GM23338 (cell line): ENCODE data around the gene NEB. TPM values are rescaled to one million over a fixed set of nuclear protein-coding genes. Genes with fewer than 3 reads are reported as not detected.

ENCODE experiments used
- ATAC-seq: fragments of 200-7000 bp; cut with Tn5 transposase; 3 replicates; pipeline ENCODE4 v1.9.1; 2020
- DNase-seq: peaks from one replicate; pipeline ENCODE4 v3.0.0-alpha.2; 2015; ENCODE audit warnings: low spot score
- H2AFZ ChIP-seq: fragments of 200-600 bp; sonication (generic); 2 replicates; pipeline ENCODE4 v1.8.0; 2016; ENCODE audit warnings: antibody characterized with exemption, mild to moderate bottlenecking, moderate library complexity
- H3F3A ChIP-seq: fragments of 200-600 bp; sonication (generic); replicated peaks from 2 replicates; pipeline ENCODE4 v1.8.0; 2017; ENCODE audit warnings: antibody characterized with exemption, mixed run types, low read depth
- H3K27ac ChIP-seq: fragments of 200-600 bp; sonication (generic); 2 replicates; pipeline ENCODE4 v1.6.1; 2016; ENCODE audit warnings: low read depth
- H3K27me3 ChIP-seq: fragments of 200-600 bp; sonication (generic); 2 replicates; pipeline ENCODE4 v1.8.0; 2016; ENCODE audit warnings: mild to moderate bottlenecking, mixed run types, moderate library complexity; ENCODE audit not compliant: insufficient read depth
- H3K36me3 ChIP-seq: fragments of 200-600 bp; sonication (generic); 2 replicates; pipeline ENCODE4 v1.8.0; 2016; ENCODE audit warnings: mild to moderate bottlenecking; ENCODE audit not compliant: insufficient read depth
- H3K4me1 ChIP-seq: fragments of 200-600 bp; sonication (generic); 2 replicates; pipeline ENCODE4 v1.8.0; 2016; ENCODE audit warnings: mild to moderate bottlenecking, moderate library complexity; ENCODE audit not compliant: insufficient read depth
- H3K4me2 ChIP-seq: fragments of 200-600 bp; sonication (generic); 2 replicates; pipeline ENCODE4 v1.7.1; 2017; ENCODE audit warnings: mixed run types
- H3K4me3 ChIP-seq: fragments of 200-600 bp; sonication (generic); 2 replicates; pipeline ENCODE4 v1.6.1; 2016; ENCODE audit warnings: mixed run types
- H3K79me2 ChIP-seq: fragments of 200-600 bp; sonication (generic); replicated peaks from 2 replicates; pipeline ENCODE4 v1.8.0; 2017; ENCODE audit warnings: mild to moderate bottlenecking; ENCODE audit not compliant: insufficient read depth
- H3K9me2 ChIP-seq: fragments of 200-600 bp; sonication (generic); 2 replicates; pipeline ENCODE4 v1.8.0; 2017; ENCODE audit not compliant: insufficient read depth
- H4K20me1 ChIP-seq: fragments of 200-600 bp; sonication (generic); replicated peaks from 2 replicates; pipeline ENCODE4 v1.8.0; 2017; ENCODE audit warnings: mild to moderate bottlenecking; ENCODE audit not compliant: insufficient read depth
- H3K27ac Mint-ChIP-seq: 2 replicates; pipeline ENCODE4 v1.8.0; 2020; ENCODE audit warnings: inconsistent platforms, mild to moderate bottlenecking, moderate library complexity, mixed read lengths
- H3K27me3 Mint-ChIP-seq: 3 replicates; pipeline ENCODE4 v1.8.0; 2022; ENCODE audit warnings: low read depth, mild to moderate bottlenecking, moderate library complexity, mixed read lengths, inconsistent platforms; ENCODE audit not compliant: insufficient read depth, poor library complexity
- H3K36me3 Mint-ChIP-seq: 3 replicates; pipeline ENCODE4 v1.8.0; 2021; ENCODE audit warnings: low read depth, mild to moderate bottlenecking, inconsistent platforms, moderate library complexity, mixed read lengths
- H3K4me1 Mint-ChIP-seq: 3 replicates; pipeline ENCODE4 v1.8.0; 2020; ENCODE audit warnings: mild to moderate bottlenecking, inconsistent platforms, mixed read lengths
- H3K4me3 Mint-ChIP-seq: 3 replicates; pipeline ENCODE4 v1.8.0; 2021; ENCODE audit warnings: moderate library complexity, mild to moderate bottlenecking, inconsistent platforms, mixed read lengths
- H3K9me3 Mint-ChIP-seq: 3 replicates; pipeline ENCODE4 v1.8.0; 2020; ENCODE audit warnings: moderate library complexity, mild to moderate bottlenecking, inconsistent platforms, mixed read lengths
- CREB1 ChIP-seq: fragments of 250-450 bp; sonication (Bioruptor Pico); IDR thresholded peaks from 2 replicates; pipeline ENCODE4 v1.5.0; 2020; ENCODE audit warnings: low read depth, mild to moderate bottlenecking, moderate library complexity
- EZH2 ChIP-seq: fragments of 200-600 bp; sonication (generic); IDR thresholded peaks from one replicate; pipeline ENCODE4 v1.8.0; 2017; ENCODE audit warnings: antibody characterized with exemption, mild to moderate bottlenecking, low read depth; ENCODE audit not compliant: unreplicated experiment
- EZH2phosphoT487 ChIP-seq: fragments of 200-600 bp; sonication (generic); IDR thresholded peaks from one replicate; pipeline ENCODE4 v1.8.1; 2018; ENCODE audit warnings: antibody characterized with exemption; ENCODE audit not compliant: unreplicated experiment
- JUNB ChIP-seq: IDR thresholded peaks from one replicate; pipeline ENCODE4 v1.6.1; 2016; ENCODE audit warnings: antibody characterized with exemption; ENCODE audit not compliant: unreplicated experiment
- NANOG ChIP-seq: IDR thresholded peaks from 2 replicates; pipeline ENCODE4 v1.6.1; 2016; ENCODE audit warnings: antibody characterized with exemption, borderline replicate concordance
- POLR2AphosphoS5 ChIP-seq: IDR thresholded peaks from 2 replicates; pipeline ENCODE4 v1.6.1; 2016; ENCODE audit warnings: antibody characterized with exemption, low read depth
- STAT1 ChIP-seq: IDR thresholded peaks from one replicate; pipeline ENCODE4 v1.6.1; 2016; ENCODE audit warnings: antibody characterized with exemption; ENCODE audit not compliant: unreplicated experiment
- ZNF114 ChIP-seq: fragments of 250-450 bp; sonication (Bioruptor Pico); IDR thresholded peaks from 2 replicates; pipeline ENCODE4 v1.5.0; 2020; ENCODE audit warnings: mild to moderate bottlenecking, moderate library complexity
- polyA plus RNA-seq: library from polyadenylated mRNA; unstranded; fragments of >200 nt; fragmentation: Nextera tagmentation; extraction: Ambion mirVana; gene quantifications from 2 replicates; pipeline ENCODE4 v1.2.1, GENCODE V29; 2016
- total RNA-seq: library from RNA; depleted of rRNA; stranded (reverse); fragments of >200 nt; shearing (Covaris generic); gene quantifications from 2 replicates; pipeline ENCODE4 v1.2.3, GENCODE V29; 2014
- TF ChIP-seq, protein P1 (sequence below): IDR thresholded peaks from one replicate; pipeline ENCODE4 v1.6.1; 2018; ENCODE audit warnings: antibody characterized with exemption; ENCODE audit not compliant: unreplicated experiment
- TF ChIP-seq, protein P2 (sequence below), 2 experiments: fragments of 200-600 bp in 1 of 2; sonication (generic) in 1 of 2; conservative IDR thresholded peaks; 2 replicates each; pipeline versions ENCODE4 v1.5.1 to v1.6.1; 2016 to 2017; ENCODE audit warnings: antibody characterized with exemption in 2 of 2, low read depth in 2 of 2, mild to moderate bottlenecking in 2 of 2, moderate library complexity in 1 of 2
- TF ChIP-seq, protein P3 (sequence below): fragments of 250-450 bp; sonication (Bioruptor Pico); IDR thresholded peaks from 2 replicates; pipeline ENCODE4 v1.5.0; 2020; ENCODE audit warnings: mild to moderate bottlenecking, moderate library complexity
- TF ChIP-seq, protein P4 (sequence below): IDR thresholded peaks from 2 replicates; pipeline ENCODE4 v1.6.1; 2016; ENCODE audit warnings: antibody characterized with exemption

NEB gene
- total and polyA plus RNA-seq, 2 experiments from 2014 or later, result 6.2 to 13.7 TPM

DNA sequence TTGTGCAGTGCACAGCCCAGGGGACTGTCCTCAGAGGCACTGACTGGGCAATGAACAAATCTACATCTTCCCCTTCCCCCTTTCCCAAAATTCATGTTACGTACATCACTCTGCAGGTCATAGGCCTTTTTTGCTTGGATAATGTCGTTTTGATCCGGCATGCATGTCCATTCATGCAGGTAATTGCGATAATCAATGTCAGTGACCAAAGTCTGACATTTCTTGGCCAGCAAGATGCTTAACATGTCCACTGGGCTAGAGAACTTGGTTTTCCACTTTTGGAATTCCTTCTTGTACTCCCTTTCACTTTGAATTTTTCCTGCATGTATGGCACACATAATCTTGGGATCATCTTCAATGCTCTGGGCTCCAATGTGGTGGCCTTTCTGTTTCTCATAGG lies 124.6 kb downstream of the NEB start:
- Mint-ChIP-seq H3K27ac (no peak overlapping the region), H3K9me3 (no peaks in the 10 kb centered on the region), H3K36me3 (no peaks in the 10 kb centered on the region), H3K27me3 (no peaks in the 10 kb centered on the region), H3K4me3 (no peak overlapping the region), H3K4me1 (no peaks in the 10 kb centered on the region)
- H3K79me2 ChIP-seq, result no peaks in the 10 kb centered on the region
- TF ChIP-seq EZH2phosphoT487, result no peak
- TF ChIP-seq, protein P1, sequence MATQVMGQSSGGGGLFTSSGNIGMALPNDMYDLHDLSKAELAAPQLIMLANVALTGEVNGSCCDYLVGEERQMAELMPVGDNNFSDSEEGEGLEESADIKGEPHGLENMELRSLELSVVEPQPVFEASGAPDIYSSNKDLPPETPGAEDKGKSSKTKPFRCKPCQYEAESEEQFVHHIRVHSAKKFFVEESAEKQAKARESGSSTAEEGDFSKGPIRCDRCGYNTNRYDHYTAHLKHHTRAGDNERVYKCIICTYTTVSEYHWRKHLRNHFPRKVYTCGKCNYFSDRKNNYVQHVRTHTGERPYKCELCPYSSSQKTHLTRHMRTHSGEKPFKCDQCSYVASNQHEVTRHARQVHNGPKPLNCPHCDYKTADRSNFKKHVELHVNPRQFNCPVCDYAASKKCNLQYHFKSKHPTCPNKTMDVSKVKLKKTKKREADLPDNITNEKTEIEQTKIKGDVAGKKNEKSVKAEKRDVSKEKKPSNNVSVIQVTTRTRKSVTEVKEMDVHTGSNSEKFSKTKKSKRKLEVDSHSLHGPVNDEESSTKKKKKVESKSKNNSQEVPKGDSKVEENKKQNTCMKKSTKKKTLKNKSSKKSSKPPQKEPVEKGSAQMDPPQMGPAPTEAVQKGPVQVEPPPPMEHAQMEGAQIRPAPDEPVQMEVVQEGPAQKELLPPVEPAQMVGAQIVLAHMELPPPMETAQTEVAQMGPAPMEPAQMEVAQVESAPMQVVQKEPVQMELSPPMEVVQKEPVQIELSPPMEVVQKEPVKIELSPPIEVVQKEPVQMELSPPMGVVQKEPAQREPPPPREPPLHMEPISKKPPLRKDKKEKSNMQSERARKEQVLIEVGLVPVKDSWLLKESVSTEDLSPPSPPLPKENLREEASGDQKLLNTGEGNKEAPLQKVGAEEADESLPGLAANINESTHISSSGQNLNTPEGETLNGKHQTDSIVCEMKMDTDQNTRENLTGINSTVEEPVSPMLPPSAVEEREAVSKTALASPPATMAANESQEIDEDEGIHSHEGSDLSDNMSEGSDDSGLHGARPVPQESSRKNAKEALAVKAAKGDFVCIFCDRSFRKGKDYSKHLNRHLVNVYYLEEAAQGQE, result no peak
- TF ChIP-seq, protein P2, sequence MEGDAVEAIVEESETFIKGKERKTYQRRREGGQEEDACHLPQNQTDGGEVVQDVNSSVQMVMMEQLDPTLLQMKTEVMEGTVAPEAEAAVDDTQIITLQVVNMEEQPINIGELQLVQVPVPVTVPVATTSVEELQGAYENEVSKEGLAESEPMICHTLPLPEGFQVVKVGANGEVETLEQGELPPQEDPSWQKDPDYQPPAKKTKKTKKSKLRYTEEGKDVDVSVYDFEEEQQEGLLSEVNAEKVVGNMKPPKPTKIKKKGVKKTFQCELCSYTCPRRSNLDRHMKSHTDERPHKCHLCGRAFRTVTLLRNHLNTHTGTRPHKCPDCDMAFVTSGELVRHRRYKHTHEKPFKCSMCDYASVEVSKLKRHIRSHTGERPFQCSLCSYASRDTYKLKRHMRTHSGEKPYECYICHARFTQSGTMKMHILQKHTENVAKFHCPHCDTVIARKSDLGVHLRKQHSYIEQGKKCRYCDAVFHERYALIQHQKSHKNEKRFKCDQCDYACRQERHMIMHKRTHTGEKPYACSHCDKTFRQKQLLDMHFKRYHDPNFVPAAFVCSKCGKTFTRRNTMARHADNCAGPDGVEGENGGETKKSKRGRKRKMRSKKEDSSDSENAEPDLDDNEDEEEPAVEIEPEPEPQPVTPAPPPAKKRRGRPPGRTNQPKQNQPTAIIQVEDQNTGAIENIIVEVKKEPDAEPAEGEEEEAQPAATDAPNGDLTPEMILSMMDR (conservative IDR thresholded peaks at IDR 0.05; ENCODE audit: low read depth in 2 of 2), result no peak
- TF ChIP-seq, protein P3, sequence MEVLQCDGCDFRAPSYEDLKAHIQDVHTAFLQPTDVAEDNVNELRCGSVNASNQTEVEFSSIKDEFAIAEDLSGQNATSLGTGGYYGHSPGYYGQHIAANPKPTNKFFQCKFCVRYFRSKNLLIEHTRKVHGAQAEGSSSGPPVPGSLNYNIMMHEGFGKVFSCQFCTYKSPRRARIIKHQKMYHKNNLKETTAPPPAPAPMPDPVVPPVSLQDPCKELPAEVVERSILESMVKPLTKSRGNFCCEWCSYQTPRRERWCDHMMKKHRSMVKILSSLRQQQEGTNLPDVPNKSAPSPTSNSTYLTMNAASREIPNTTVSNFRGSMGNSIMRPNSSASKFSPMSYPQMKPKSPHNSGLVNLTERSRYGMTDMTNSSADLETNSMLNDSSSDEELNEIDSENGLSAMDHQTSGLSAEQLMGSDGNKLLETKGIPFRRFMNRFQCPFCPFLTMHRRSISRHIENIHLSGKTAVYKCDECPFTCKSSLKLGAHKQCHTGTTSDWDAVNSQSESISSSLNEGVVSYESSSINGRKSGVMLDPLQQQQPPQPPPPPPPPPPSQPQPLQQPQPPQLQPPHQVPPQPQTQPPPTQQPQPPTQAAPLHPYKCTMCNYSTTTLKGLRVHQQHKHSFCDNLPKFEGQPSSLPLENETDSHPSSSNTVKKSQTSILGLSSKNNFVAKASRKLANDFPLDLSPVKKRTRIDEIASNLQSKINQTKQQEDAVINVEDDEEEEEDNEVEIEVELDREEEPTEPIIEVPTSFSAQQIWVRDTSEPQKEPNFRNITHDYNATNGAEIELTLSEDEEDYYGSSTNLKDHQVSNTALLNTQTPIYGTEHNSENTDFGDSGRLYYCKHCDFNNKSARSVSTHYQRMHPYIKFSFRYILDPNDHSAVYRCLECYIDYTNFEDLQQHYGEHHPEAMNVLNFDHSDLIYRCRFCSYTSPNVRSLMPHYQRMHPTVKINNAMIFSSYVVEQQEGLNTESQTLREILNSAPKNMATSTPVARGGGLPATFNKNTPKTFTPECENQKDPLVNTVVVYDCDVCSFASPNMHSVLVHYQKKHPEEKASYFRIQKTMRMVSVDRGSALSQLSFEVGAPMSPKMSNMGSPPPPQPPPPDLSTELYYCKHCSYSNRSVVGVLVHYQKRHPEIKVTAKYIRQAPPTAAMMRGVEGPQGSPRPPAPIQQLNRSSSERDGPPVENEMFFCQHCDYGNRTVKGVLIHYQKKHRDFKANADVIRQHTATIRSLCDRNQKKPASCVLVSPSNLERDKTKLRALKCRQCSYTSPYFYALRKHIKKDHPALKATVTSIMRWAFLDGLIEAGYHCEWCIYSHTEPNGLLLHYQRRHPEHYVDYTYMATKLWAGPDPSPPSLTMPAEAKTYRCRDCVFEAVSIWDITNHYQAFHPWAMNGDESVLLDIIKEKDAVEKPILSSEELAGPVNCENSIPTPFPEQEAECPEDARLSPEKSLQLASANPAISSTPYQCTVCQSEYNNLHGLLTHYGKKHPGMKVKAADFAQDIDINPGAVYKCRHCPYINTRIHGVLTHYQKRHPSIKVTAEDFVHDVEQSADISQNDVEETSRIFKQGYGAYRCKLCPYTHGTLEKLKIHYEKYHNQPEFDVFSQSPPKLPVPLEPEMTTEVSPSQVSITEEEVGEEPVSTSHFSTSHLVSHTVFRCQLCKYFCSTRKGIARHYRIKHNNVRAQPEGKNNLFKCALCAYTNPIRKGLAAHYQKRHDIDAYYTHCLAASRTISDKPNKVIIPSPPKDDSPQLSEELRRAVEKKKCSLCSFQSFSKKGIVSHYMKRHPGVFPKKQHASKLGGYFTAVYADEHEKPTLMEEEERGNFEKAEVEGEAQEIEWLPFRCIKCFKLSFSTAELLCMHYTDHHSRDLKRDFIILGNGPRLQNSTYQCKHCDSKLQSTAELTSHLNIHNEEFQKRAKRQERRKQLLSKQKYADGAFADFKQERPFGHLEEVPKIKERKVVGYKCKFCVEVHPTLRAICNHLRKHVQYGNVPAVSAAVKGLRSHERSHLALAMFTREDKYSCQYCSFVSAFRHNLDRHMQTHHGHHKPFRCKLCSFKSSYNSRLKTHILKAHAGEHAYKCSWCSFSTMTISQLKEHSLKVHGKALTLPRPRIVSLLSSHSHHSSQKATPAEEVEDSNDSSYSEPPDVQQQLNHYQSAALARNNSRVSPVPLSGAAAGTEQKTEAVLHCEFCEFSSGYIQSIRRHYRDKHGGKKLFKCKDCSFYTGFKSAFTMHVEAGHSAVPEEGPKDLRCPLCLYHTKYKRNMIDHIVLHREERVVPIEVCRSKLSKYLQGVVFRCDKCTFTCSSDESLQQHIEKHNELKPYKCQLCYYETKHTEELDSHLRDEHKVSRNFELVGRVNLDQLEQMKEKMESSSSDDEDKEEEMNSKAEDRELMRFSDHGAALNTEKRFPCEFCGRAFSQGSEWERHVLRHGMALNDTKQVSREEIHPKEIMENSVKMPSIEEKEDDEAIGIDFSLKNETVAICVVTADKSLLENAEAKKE, result no peak
- TF ChIP-seq STAT1, result no peak
- no peak for TF ChIP-seq POLR2AphosphoS5
- TF ChIP-seq EZH2, result no peak
- TF ChIP-seq NANOG, result no peak
- TF ChIP-seq JUNB, result no peak
- no peak for TF ChIP-seq CREB1 (CRISPR knock-in tag)
- TF ChIP-seq, protein P4, sequence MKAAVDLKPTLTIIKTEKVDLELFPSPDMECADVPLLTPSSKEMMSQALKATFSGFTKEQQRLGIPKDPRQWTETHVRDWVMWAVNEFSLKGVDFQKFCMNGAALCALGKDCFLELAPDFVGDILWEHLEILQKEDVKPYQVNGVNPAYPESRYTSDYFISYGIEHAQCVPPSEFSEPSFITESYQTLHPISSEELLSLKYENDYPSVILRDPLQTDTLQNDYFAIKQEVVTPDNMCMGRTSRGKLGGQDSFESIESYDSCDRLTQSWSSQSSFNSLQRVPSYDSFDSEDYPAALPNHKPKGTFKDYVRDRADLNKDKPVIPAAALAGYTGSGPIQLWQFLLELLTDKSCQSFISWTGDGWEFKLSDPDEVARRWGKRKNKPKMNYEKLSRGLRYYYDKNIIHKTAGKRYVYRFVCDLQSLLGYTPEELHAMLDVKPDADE, result no peak
- no peak for TF ChIP-seq ZNF114
- no peaks in the 10 kb centered on the region for H4K20me1 ChIP-seq
- no peak overlapping the region for H3K4me2 ChIP-seq
- H3K4me3 ChIP-seq, result no peak overlapping the region
- H3K36me3 ChIP-seq, result no peaks in the 10 kb centered on the region
- H3F3A ChIP-seq, result no peaks in the 10 kb centered on the region
- no peak for DNase-seq
- no peak overlapping the region for H3K27ac ChIP-seq
- no peaks in the 10 kb centered on the region for H3K4me1 ChIP-seq
- H2AFZ ChIP-seq, result no peak overlapping the region
- no peaks in the 10 kb centered on the region for H3K9me2 ChIP-seq
- H3K27me3 ChIP-seq, result no peaks in the 10 kb centered on the region
- no peak for ATAC-seq
